ENCODE data around the gene NAA38. TPM values are rescaled to one million over a fixed set of nuclear protein-coding genes. Genes with fewer than 3 reads are reported as not detected.

NAA38 gene
- 100 to 1,000 TPM in 2 of 4 donors, 10 to 100 TPM in 2; 57.4 to 133 (median 96.6) TPM for total RNA-seq

GRCh38 chr17:7856811-7857712 is at the start of gene NAA38:
TSS of gene NAA38 (minus strand) at chr17:7857559. CDS start at chr17:7857463, 96 bp downstream.
- TF ChIP-seq POLR2A (IDR thresholded peaks at IDR 0.05) (peak in 1 of 2 donors; percentile 48), CTCF (IDR thresholded peaks at IDR 0.05 in 4 of 5, conservative IDR thresholded peaks at IDR 0.05 in 1 of 5) (peak; percentile 4 to 72 (median 63))
- H3K9me3 ChIP-seq, result no peaks in the 10 kb centered on the region
- H3K27me3 ChIP-seq, result no peaks in the 10 kb centered on the region
- intact Hi-C loops (cut with DNase I; ENCODE audit: low total_unique reads), result loop anchor here (1.0 to 10.0 kb wide), 7 partner anchors 14 to 169 kb away; partner anchors contain the start of genes CNTROB, RNF227, TRAPPC1 and WRAP53
- in situ Hi-C loops (cut with MboI; ENCODE audit: low sequenced_read_pairs in 4 of 4), result loop anchor here in 2 of 4 donors (25.0 kb wide), 1 partner anchor 130 kb away; no protein-coding TSS in a partner anchor
- ATAC-seq (peak; percentile 93 to 95), DNase-seq (peak; percentile 97 to 98)
- peak within 1 kb of the TSS; percentile 65 to 87 (median 80) for H3K4me3 ChIP-seq
- peaks cover 0 to 12% of the 10 kb centered on the region in 2 donors for H3K36me3 ChIP-seq
- H3K27ac ChIP-seq, result peak within 1 kb of the TSS; percentile 91 to 99 (median 96)
- H3K4me1 ChIP-seq, result peaks cover 26 to 35% of the 10 kb centered on the region in 2 donors

GRCh38 chr17:7903154-7904103 is 46.1 kb upstream of the NAA38 start:
- Histone ChIP-seq H3K36me3 (peaks cover 0 to 23% of the 10 kb centered on the region in 2 donors), H3K4me1 (no peaks in the 10 kb centered on the region), H3K27me3 (no peaks in the 10 kb centered on the region), H3K27ac (no peak overlapping the region), H3K4me3 (no peak overlapping the region), H3K9me3 (no peaks in the 10 kb centered on the region)
- in situ Hi-C loops (cut with MboI; ENCODE audit: low sequenced_read_pairs in 4 of 4) (no loop called here), intact Hi-C loops (cut with DNase I; ENCODE audit: low total_unique reads) (no loop called here)
- DNase-seq, result no peak
- ATAC-seq, result no peak
- no peak for TF ChIP-seq CTCF (IDR thresholded peaks at IDR 0.05 in 4 of 5, conservative IDR thresholded peaks at IDR 0.05 in 1 of 5)
- TF ChIP-seq POLR2A (IDR thresholded peaks at IDR 0.05), result no peak

GRCh38 chr17:7897773-7898172 is 40.4 kb upstream of the NAA38 start:
- TF ChIP-seq POLR2A (IDR thresholded peaks at IDR 0.05), result no peak
- peak; percentile 28 to 51 (median 43) for TF ChIP-seq CTCF (IDR thresholded peaks at IDR 0.05 in 4 of 5, conservative IDR thresholded peaks at IDR 0.05 in 1 of 5)
- Histone ChIP-seq H3K27ac (no peak overlapping the region), H3K9me3 (no peaks in the 10 kb centered on the region), H3K27me3 (no peaks in the 10 kb centered on the region), H3K4me3 (no peak overlapping the region), H3K36me3 (peaks cover 0 to 4% of the 10 kb centered on the region in 2 donors), H3K4me1 (peaks cover 0 to 5% of the 10 kb centered on the region in 2 donors)
- intact Hi-C loops (cut with DNase I; ENCODE audit: low total_unique reads) (loop anchor here (2.0 to 10.0 kb wide), 2 partner anchors 35 to 153 kb away; no protein-coding TSS in a partner anchor), in situ Hi-C loops (cut with MboI; ENCODE audit: low sequenced_read_pairs in 4 of 4) (loop anchor here in 1 of 4 donors (25.0 kb wide), 1 partner anchor 160 kb away; no protein-coding TSS in a partner anchor)
- DNase-seq (no peak), ATAC-seq (peak; percentile 59 to 68)

- no peaks in the 10 kb centered on the region for H3K9me3 ChIP-seq
- in situ Hi-C loops (cut with MboI; ENCODE audit: low sequenced_read_pairs in 4 of 4), result loop anchor here in 1 of 4 donors (25.0 kb wide), 1 partner anchor 160 kb away; no protein-coding TSS in a partner anchor
- H3K4me3 ChIP-seq, result no peak overlapping the region
- H3K36me3 ChIP-seq, result peaks cover 0 to 4% of the 10 kb centered on the region in 2 donors
- no peak for TF ChIP-seq CTCF (IDR thresholded peaks at IDR 0.05 in 4 of 5, conservative IDR thresholded peaks at IDR 0.05 in 1 of 5)
- TF ChIP-seq POLR2A (IDR thresholded peaks at IDR 0.05), result no peak
- H3K27ac ChIP-seq, result no peak overlapping the region
- ATAC-seq, result no peak
- DNase-seq, result no peak
- H3K4me1 ChIP-seq, result peaks cover 0 to 5% of the 10 kb centered on the region in 2 donors
- H3K27me3 ChIP-seq, result no peaks in the 10 kb centered on the region
- intact Hi-C loops (cut with DNase I; ENCODE audit: low total_unique reads), result loop anchor here (10.0 kb wide), 1 partner anchor 152 kb away; no protein-coding TSS in a partner anchor
These were observed 39.7 kb upstream of the NAA38 start for GRCh38 chr17:7897090-7897489.

Measured in gastrocnemius medialis (tissue), 4 donors.